Left ventricle myocardium inferior (tissue), 1 donor: ENCODE data around the gene C3orf38. TPM values are rescaled to one million over a fixed set of nuclear protein-coding genes. Genes with fewer than 3 reads are reported as not detected.

Source experiments
- DNase-seq: peaks from one replicate; pipeline ENCODE4 v3.0.0-alpha.2; 2020
- H3K27ac ChIP-seq: fragments of 200-600 bp; replicated peaks from 2 replicates; pipeline ENCODE4 v1.8.0; 2021
- H3K27me3 ChIP-seq: fragments of 200-600 bp; 2 replicates; pipeline ENCODE4 v1.8.0; 2021; ENCODE audit warnings: low read depth
- H3K36me3 ChIP-seq: fragments of 200-600 bp; 2 replicates; pipeline ENCODE4 v1.8.0; 2021
- H3K4me1 ChIP-seq: fragments of 200-600 bp; 2 replicates; pipeline ENCODE4 v1.8.0; 2021
- H3K4me3 ChIP-seq: fragments of 200-600 bp; 2 replicates; pipeline ENCODE4 v1.8.0; 2021; ENCODE audit warnings: mild to moderate bottlenecking, moderate library complexity
- H3K9me3 ChIP-seq: fragments of 200-600 bp; replicated peaks from 2 replicates; pipeline ENCODE4 v1.8.0; 2021
- intact Hi-C: fragments of 100-400 bp; cut with micrococcal nuclease; formaldehyde crosslinking; loops from one replicate; pipeline ENCODE4 v1.11.0; 2022
- total RNA-seq: library from RNA; stranded (reverse); fragmentation: NEBNext Ultra II Directional; extraction: Animal tissue kit (Norgen Biotek cat#: 25700); gene quantifications from one replicate; pipeline ENCODE4 v1.2.1, GENCODE V29; 2021
- TF ChIP-seq, protein P1 (sequence below): fragments of 200-600 bp; IDR thresholded peaks from 2 replicates; pipeline ENCODE4 v1.8.0; 2021; ENCODE audit warnings: antibody characterized with exemption, mild to moderate bottlenecking, borderline replicate concordance
- donor health status: DM: no; HTN: yes; CAD: no; lungs with severe emphysema.

Gene C3orf38
- total RNA-seq, 1 donor from 2014 or later: 12.6 TPM

DNA sequence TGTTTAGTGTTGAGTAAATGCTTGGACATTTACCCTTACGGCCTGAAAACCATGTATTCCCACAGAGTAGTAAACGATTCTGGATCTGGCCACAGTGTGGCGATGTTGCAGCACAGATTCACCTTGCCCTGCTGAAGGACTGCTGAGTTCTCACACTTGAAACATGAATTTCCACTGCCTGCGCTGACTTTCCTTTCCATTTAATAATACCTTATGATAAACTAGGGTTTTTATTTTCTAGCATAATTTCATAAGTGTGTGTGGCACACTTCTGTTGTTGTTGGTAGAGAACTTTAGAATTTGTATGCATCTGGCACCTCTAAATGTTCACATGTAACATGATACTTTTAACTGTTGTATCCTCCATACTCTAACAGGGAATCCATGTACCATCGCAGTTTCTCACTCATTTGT, 53.9 kb downstream of the C3orf38 start:
- Histone ChIP-seq H3K4me1 (no peaks in the 10 kb centered on the region), H3K4me3 (no peak overlapping the region), H3K27ac (no peak overlapping the region), H3K9me3 (no peaks in the 10 kb centered on the region), H3K36me3 (no peaks in the 10 kb centered on the region), H3K27me3 (no peaks in the 10 kb centered on the region)
- TF ChIP-seq, protein P1, sequence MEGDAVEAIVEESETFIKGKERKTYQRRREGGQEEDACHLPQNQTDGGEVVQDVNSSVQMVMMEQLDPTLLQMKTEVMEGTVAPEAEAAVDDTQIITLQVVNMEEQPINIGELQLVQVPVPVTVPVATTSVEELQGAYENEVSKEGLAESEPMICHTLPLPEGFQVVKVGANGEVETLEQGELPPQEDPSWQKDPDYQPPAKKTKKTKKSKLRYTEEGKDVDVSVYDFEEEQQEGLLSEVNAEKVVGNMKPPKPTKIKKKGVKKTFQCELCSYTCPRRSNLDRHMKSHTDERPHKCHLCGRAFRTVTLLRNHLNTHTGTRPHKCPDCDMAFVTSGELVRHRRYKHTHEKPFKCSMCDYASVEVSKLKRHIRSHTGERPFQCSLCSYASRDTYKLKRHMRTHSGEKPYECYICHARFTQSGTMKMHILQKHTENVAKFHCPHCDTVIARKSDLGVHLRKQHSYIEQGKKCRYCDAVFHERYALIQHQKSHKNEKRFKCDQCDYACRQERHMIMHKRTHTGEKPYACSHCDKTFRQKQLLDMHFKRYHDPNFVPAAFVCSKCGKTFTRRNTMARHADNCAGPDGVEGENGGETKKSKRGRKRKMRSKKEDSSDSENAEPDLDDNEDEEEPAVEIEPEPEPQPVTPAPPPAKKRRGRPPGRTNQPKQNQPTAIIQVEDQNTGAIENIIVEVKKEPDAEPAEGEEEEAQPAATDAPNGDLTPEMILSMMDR: peak; percentile 89
- intact Hi-C loops: no loop called here
- peak; percentile 54 for DNase-seq

Other genes with a start within 250 kb of the C3orf38 start
- 48.5 TPM for gene CGGBP1, start 91.0 kb upstream of the C3orf38 start, total RNA-seq
- 9.9 TPM for gene ZNF654, start 90.7 kb upstream of the C3orf38 start, total RNA-seq